GM20431 (cell line): ENCODE measurements around the gene ARHGAP30.

Experiments
- in situ Hi-C: fragments of 300-500 bp; cut with MseI, MboI; formaldehyde crosslinking; loops from one replicate; pipeline ENCODE4 v1.15.0; 2020; ENCODE audit warnings: low sequenced_read_pairs; ENCODE audit not compliant: unreplicated experiment

ARHGAP30 gene

DNA sequence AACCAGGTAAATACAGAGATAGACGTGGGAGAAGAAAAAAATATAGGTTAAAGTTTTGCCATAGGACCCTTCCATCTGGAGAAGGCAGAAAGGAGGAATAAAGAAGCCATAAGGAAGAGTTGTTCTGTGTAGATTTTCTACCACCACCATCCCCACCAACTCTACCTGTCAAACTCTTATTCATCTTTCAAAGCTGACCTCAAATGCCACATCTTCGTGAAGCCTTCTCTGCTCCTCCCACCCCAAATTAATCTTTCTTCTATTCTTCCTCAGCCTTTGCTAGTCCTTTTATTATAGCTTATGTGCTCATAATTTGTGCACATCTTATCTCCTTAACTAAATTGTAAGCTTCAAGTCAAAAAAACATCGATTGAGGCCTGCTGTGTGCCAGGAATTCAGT, 20.9 kb upstream of the ARHGAP30 start:
- in situ Hi-C loops, result no loop called here

DNA sequence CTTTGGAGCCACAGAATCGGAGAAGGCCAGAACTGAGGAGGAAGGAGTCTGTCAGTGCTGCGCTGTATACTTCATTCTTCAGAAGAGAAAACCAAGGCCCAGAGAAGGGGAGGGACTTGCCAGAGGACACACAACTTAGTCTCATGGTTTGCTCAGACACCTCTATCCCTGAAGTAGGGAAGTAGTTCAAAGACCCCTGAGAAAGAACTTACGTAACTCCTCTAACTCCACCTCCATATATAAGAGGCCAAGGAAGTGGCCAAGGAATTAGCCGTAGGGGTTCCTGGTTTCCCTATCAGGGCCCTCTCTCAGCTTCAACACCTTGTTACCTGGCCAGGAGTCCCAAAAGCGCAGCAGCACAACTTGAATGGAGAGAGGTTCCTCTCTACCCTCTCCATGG, 20.2 kb upstream of the ARHGAP30 start:
- in situ Hi-C loops, result no loop called here

DNA sequence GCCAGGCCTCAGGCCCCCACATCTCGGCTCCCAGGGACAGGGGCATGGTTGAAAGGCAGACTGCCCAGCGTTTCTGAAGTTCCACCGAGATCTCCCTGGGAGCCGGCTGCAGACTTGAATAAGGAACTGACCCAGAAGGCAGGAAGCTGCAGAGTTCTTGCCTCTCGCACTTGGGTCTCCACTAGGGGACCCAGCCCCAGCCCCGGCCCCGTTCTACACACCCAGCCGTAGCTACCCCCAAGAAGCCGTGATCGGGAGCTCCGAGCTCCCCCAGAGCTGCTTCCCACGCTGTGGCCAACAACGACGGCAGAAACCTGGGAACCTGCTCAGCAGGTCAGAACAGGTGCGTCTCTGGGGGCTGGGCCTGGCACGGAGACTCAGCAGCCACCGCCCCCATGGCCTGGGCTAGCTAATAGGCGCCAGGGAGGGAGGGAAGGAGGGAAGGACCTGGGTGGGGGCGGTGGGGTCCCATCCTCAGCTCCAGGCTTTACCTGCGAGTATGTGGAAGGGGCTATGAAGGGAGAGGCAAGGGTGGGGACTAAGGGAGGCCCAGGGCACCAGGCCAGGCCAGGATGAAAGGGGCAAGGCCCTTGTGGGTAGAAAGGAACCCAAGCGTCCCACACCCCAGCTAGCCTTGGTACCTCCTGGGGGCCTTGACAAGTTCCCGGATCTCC, 19.7 kb upstream of the ARHGAP30 start, which contains the start of gene NECTIN4:
TSS of gene NECTIN4 (minus strand) at position 308 of the 674 bp plus-strand sequence. CDS start at position 46, 262 bp downstream.
- in situ Hi-C loops, result no loop called here

DNA sequence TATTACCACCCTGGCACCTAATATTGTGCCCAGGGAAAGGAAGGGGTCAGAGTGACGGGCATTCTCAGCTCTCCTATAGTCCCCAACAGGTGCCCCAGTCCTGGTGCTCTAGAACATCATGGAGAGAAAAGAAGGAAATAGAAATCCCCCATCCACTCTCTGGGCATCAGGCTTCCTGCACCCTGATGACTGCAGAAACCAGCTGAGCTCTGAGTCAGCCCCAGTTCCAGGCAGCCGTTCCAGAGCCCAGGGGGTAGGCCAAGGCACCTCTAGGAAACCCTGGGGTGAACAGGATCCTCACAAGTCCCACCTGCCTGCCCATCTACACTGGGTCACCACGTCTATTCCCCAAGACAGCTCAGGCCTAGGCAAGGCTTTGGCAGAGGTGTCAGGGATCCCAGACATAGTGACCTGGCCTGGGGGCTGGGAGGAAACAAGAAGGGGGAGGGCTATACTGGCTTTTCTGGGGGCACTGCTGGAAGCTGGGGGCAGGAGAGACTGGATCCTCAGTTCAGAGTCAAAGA, 19.0 kb upstream of the ARHGAP30 start:
- in situ Hi-C loops, result no loop called here

DNA sequence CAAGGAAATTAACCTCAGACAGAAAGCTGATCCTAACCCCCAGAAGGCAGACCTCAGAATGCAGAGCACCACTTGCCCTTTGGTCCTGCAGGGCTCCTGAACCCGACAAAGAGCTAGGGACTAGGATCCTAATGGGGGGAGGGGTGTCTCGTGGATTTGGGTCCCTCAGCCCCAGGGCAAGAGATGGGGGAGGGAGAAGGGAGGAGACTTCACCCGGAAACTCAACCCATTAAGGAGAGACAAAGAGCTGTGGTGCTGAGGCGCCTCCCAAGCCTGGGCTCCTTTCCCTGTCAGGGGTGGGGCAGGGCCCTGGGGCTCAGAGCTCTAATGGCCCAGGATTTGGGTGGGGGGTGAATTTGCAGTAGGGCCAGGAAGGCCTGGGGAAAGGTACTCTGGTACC, 16.8 kb upstream of the ARHGAP30 start:
- in situ Hi-C loops, result no loop called here

DNA sequence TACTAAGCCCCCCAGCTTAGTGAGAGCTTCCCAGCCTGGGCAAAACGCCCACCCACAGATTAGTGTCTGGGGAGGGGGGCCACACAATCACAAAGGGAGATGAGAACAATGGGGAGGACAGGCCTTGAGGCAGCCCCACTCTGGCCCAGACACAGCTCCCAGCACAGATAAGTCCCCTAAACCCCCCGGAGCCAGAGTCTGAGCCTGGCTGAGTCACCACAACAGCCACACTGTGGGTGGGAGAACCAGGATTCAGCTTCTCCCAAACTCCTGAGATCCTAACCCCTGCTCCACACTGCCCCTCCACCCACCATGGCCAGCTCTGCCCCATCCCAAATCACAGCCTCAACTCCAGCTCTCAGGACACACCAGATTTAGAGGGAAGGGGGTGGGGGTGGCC, 15.5 kb upstream of the ARHGAP30 start:
- in situ Hi-C loops, result no loop called here

DNA sequence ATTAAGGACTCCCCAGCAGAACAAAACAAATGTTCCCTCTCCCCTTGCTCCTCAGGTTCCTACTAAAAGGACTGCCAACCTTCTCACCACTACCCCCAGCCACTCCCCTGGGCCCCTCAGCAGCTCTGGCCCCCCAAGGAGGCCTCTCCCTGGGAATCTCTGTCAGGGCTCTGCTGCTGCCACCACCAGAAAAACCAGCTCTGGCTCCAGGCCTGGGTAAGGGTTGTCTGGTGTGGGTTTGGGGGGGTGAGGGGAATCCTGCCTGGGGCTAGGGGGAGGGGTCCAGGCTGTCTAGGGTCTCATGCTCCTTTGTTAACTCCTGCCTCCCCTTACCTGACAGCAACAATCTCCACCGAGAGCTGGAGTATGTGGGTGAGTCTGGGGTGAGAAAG, 14.9 kb upstream of the ARHGAP30 start:
- in situ Hi-C loops, result no loop called here

DNA sequence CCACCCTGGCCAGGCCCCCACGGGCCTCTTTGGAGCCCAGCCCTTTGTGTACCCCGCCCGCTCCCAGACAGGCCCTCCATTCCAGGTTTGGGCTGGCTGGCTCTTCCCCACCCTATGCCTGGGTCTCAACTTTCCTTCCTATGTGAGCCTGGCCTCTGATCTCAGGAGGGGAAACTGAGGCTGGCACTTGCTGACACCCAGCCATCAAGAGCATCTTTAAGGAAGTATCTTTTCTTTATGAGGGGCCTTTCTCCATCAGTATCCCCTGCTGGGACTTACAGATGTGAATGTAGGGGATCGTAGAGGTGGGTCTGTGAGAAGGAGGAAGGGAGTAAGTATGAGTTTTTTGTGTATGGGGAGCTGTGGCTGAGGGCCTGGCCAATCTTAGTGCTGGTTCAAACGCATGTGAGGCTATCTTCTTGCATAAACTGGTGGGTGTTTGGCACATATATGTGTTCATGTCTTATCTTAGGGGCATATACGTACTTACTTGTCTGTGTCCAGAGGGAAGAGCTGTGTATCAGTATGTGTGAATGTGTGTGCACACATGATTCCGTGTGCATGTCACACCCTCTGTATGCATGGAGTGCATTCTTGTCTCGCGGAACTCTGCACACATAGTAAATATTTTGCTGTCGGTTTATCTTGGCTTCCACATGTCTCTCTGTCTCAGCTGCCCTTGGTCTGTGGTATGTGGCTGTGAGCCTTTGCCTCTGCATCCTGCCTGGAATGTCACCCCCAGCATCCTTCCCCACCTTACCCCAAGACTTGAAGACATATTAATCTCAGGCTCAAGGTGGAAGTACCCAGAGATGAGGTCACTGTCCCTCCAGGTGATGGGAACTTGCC, 14.3 kb upstream of the ARHGAP30 start:
- in situ Hi-C loops, result no loop called here

DNA sequence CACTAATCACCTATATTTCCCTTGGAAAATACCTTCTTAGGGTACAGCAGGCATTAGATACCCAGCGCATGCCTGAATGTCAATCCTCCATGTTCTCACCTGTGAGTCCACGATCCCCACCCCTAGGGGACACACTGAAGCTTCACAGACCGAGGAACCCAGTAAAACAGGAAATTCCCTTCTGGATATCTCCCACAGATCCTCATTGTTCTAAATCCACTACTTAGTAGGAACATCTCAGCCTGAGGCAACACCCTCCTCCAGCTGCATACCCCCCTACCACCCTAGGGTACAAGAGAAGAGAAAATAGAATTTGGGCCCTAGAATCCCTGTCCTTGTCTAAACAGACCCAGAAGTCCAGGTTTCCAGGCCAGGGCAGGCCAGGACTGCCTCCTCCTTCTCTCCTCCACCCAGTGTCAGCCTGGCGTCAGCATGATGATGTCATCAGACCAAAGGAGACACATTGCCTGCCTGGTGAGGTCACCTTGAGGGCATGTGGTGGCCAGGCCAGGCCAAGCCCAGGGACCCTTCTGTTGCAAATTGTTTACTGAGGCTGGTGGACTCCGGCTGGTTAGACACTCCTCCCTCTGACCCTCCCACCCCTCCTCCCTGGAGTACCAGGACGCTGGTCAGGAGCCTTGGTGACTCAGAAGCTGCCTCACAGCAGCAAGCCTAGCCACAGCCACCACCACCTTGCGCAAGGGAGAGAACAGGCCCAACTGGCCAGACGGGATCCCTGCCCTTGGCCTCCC, 13.5 kb upstream of the ARHGAP30 start:
- in situ Hi-C loops, result no loop called here

DNA sequence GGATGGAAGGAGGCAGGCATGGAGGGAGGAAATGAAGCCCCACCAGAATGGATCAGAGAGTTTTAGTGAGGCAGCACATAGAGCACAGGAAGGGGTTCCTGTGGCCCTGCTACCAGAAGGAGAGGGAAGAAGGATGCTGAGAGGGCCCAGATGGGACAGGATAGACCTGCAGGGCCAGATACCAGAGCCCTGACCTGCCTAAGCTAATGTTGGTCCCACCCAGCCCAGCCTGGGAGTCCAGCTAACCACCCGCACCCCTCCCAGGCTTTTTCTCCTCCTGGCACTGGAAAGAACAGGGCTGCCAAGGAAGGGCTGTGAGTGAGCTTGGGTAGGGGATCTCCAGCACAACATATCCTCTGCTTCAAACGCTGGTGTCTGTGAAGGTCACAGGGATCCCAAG, 12.8 kb upstream of the ARHGAP30 start:
- in situ Hi-C loops, result no loop called here

DNA sequence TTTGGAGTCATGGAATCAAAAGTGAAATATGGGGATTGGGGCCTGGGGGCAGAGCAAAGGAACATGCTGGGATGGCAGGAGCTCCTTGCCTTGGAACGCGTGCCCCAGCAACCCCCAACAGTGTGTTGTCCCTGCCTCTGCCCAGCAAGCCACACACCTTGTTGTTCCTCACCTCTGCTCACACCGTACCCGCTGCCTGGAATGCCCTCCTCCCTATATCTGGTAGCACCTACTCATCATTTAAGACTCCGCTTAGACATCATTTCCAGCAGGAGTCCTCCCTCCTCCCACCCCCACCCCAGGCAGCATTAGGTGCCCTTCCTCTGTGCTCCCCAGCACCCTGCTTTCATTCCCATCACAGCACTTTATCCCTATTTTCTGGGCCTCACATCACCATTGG, 11.8 kb upstream of the ARHGAP30 start:
- in situ Hi-C loops, result no loop called here

DNA sequence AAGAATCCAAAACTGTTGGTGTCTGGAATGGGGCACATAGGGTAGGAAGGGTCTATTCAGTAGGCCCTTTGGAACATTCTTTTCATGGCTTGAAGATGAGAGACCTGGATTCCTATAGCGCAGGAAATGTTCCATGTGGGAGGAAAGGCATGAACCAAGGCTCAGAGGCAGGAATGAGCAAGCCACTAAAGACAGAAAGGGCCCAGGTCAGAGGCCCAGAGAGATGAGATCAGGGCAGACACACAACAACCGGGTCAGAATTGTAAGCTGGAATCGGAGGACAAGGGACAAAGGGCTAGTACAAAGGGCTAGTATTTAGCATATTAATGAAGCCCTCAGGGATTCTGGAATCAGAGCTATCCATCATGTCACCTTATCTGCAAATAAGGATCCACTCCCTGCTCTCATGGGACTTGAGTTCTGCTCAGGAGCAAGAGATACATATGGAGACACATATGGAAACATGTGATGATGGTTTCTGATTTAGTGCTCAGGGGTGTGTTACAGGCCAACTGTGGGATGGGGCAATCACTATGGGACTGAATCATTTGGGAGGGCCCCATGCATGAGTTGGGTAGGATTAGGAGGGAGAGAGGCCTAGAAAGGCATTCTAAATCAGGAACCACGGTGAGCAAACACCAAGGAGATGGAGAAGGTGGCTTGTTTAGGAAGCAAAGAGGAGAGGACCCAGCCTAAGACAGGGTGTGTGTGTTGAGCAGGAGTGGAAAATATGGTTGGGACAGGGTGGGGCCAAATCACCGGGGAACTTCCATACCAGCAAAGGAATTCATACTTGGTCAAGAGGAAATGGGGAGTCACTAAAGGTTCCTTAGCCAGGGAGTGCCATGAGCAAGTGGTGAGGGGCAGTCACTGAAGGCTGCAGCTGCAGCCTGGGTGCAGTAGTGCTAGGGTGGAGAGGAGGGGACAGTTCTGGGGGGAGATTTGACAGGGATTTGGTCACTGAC, 11.0 kb upstream of the ARHGAP30 start:
- in situ Hi-C loops, result no loop called here

DNA sequence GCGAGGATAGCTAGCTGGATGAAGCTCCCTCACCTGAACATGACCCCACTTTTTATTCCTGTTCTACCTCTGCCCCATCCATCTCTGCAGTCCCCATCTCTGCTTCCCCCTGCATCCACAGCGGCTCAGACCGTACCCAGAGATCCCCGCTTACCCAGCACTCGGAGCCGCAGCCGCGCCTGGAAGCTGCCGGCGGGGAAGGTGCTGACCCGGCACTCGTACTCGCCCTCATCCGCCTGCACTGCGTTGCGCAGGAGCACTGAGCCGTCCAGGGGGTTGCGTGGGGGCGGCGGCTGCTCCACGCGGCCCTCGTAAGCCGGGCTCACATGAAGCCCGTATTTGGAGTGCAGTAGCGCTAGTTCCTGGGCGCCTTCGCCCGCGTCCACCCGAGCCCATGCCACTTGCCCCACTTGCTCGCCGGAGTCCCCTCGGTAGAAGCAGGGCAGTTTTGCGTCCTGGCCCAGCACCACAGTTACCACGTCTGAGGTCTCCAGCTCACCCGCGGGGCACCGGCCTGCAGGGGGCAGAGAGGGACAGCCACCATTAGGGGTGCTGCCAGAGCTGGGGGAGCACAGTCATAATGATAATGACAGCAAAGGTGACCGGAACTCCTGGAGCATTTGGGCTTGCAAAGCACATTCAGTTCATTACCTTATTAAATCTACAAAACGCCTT, 9.9 kb upstream of the ARHGAP30 start:
- in situ Hi-C loops, result no loop called here

DNA sequence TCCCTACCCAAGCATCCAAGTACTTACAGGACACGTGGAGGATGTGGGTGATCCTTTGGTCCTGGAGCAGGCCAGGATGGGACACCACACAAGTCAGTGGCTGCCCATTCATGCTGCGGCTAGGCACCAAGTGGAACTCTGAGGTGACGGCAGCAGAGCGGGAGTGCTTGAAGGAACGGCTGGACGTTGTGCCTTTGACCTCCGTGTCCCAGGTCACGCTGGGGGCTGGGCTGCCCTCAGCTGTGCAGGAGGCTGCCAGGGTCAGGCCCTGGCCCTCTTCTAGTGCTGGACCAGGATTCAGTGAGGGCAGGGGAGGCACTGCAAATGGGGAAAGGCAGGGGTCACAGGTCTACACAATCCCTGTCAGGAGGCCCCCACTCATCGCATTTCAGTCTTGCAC, 7.7 kb upstream of the ARHGAP30 start:
- in situ Hi-C loops, result no loop called here

DNA sequence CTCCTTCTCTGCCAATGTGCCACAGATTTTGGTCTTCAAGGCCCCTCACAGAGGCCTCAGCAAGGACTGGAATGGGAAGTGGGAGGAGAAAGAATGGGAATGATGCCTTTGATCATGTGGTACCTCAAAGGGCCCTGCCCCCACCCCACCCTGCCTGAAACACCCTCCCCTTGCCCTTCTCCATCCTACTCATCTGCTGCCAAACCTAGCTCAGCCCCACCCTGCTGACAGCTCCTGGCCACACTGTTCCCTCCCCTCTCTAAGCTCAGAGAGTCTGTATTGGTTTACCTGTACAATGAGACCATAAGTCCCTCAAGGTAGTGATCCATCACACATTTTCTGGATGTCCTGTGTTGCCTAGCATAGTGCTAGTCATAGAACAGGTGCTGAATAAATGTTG, 6.7 kb upstream of the ARHGAP30 start:
- in situ Hi-C loops, result no loop called here

DNA sequence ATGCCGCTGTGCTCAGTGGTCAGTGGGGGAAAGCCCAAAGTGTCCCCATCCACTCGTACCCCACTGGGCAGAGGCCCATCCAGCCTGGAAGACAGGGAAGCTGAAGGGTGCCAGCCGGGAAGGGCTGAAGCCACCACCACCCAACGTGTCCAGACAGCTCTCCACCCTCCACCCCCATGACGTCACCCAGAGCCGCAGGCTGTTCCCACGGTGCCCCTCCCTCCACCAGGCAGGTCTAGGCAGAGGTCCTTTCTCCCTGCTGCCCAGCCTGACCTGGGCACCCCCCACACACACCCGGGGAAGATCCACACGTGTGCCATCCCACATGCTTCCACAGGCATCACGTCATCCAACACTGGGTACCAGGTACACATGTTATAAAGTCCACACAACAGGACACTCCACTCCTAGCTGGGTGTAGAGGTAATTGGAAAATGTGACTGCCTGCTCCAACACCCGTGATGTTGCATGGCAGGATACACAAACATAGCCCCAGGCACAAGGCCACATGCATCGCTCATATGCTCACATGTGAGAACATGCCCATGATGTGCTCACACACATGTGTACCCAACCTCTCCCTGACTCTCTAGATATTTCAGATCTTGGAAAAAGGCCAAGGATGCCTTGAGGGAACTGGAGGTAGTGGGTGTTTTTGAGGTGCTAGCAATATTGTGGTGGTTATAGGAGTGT, 5.1 kb upstream of the ARHGAP30 start:
- in situ Hi-C loops, result no loop called here

DNA sequence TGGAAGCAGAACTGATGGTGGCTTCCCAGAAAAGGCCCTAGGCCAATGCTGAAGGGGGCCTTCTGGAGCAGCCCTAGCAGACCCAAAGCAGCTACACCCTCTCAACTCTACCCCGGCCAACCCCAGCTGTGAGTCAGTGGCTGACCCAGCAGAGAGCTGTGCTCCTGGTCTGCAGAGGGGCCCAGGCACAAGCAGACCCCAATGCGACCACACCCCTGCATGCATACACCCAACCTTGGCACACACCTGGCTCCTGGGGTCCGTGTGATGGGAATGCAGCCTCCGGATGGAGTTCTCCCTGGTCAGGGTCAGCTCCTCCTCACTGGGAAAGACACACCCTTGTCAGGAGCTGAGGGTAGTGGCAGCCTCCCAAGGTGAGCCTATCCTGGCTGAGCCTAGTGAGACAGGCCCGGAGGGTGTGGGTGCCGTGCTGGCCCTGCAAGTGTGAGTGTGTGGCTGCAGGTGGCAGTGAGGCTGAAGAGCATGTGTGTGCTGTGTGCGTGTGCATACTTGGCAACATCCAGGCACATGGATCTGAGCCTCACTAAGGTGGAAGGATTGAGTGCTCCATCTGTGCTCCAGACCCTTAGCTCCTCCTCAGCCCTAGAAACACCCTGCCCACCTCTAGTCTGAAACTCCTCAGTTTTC, 3.9 kb upstream of the ARHGAP30 start:
- in situ Hi-C loops, result no loop called here
